ENCODE results near the gene MAOA. TPM values are rescaled to one million over a fixed set of nuclear protein-coding genes. Genes with fewer than 3 reads are reported as not detected.

Gene MAOA
- total RNA-seq, 1 donor from 2014 or later: 1.6 TPM

DNA sequence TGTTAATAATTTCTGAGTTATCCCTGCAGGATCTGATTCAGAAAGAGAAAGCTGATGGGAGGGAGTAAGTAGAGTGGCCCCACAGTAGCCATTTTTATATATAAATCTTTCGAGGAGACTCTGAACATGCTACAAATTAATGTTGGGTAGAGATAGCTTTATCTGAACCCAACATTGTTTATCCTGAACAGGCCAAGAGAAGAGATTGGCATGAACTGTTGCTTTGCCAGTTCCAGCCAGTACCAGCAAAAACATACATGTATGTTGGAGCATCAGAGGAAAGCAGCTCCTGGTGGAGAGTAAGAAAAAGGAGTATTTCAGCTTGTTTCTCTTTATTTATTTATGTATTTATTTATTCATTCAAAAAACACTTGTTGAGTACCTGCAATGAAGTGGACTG is 1.6 kb downstream of the MAOA start:
- peaks cover 2% of the 10 kb centered on the region for H3K27me3 Mint-ChIP-seq (ENCODE audit: unreplicated experiment)
- no peaks in the 10 kb centered on the region for H3K36me3 Mint-ChIP-seq (ENCODE audit: low read depth, unreplicated experiment)
- H3K27ac Mint-ChIP-seq (ENCODE audit: unreplicated experiment): no peak overlapping the region
- no peak overlapping the region for H3K4me3 Mint-ChIP-seq (ENCODE audit: unreplicated experiment)
- no peaks in the 10 kb centered on the region for H3K9me3 Mint-ChIP-seq (ENCODE audit: unreplicated experiment)
- no peak for DNase-seq (ENCODE audit: low spot score)
- no peaks in the 10 kb centered on the region for H3K4me1 Mint-ChIP-seq (ENCODE audit: unreplicated experiment)
- TF ChIP-seq CTCF (IDR thresholded peaks at IDR 0.05; ENCODE audit: unreplicated experiment): no peak

DNA sequence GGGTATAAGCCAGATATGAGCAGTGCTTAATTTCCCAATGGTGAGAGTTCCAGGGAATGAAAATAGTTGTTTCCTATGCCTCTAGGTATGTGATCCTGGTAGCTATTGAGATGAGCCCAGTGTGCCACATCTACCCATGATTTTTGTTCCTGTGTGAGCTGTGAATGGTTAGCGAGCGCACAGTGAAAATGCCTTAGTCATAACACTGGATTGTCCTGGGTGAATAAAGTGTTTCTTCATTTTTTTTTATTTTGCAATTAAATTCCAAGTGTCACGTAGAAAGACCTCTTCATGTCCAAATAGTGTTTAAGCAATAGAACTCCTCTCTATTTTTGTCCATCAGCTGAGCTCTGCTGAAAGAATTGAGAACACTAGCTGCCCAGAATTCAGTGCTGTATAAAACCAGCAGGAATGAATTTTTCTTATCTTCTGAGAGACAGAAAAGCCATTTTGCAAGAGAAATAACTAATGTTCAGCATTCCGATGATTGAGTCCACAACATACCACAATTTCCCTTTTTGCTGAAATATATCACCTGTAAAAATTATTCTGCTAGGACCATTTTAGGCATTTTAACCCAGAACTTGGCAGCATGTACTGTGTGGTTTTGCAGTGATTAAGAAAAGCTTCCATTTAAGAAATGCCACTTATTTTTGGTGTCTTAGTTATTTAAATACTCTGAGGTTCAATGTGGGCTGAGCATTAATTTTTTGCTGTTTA is 5.6 kb downstream of the MAOA start:
- no peaks in the 10 kb centered on the region for H3K36me3 Mint-ChIP-seq (ENCODE audit: low read depth, unreplicated experiment)
- H3K9me3 Mint-ChIP-seq (ENCODE audit: unreplicated experiment): no peaks in the 10 kb centered on the region
- TF ChIP-seq CTCF (IDR thresholded peaks at IDR 0.05; ENCODE audit: unreplicated experiment): no peak
- H3K27me3 Mint-ChIP-seq (ENCODE audit: unreplicated experiment): no peaks in the 10 kb centered on the region
- H3K4me3 Mint-ChIP-seq (ENCODE audit: unreplicated experiment): no peak overlapping the region
- no peaks in the 10 kb centered on the region for H3K4me1 Mint-ChIP-seq (ENCODE audit: unreplicated experiment)
- no peak for DNase-seq (ENCODE audit: low spot score)
- H3K27ac Mint-ChIP-seq (ENCODE audit: unreplicated experiment): no peak overlapping the region

GRCh38 chrX:43663173-43663572 is 7.1 kb downstream of the MAOA start:
- Mint-ChIP-seq H3K27ac (ENCODE audit: unreplicated experiment) (no peak overlapping the region), H3K9me3 (ENCODE audit: unreplicated experiment) (no peaks in the 10 kb centered on the region), H3K36me3 (ENCODE audit: low read depth, unreplicated experiment) (no peaks in the 10 kb centered on the region), H3K4me1 (ENCODE audit: unreplicated experiment) (no peaks in the 10 kb centered on the region), H3K4me3 (ENCODE audit: unreplicated experiment) (no peak overlapping the region), H3K27me3 (ENCODE audit: unreplicated experiment) (no peaks in the 10 kb centered on the region)
- DNase-seq (ENCODE audit: low spot score): no peak
- no peak for TF ChIP-seq CTCF (IDR thresholded peaks at IDR 0.05; ENCODE audit: unreplicated experiment)

GRCh38 chrX:43664258-43664657 is 8.2 kb downstream of the MAOA start:
- no peaks in the 10 kb centered on the region for H3K27me3 Mint-ChIP-seq (ENCODE audit: unreplicated experiment)
- no peaks in the 10 kb centered on the region for H3K9me3 Mint-ChIP-seq (ENCODE audit: unreplicated experiment)
- H3K4me1 Mint-ChIP-seq (ENCODE audit: unreplicated experiment): no peaks in the 10 kb centered on the region
- no peak for TF ChIP-seq CTCF (IDR thresholded peaks at IDR 0.05; ENCODE audit: unreplicated experiment)
- no peak overlapping the region for H3K27ac Mint-ChIP-seq (ENCODE audit: unreplicated experiment)
- no peaks in the 10 kb centered on the region for H3K36me3 Mint-ChIP-seq (ENCODE audit: low read depth, unreplicated experiment)
- no peak overlapping the region for H3K4me3 Mint-ChIP-seq (ENCODE audit: unreplicated experiment)
- DNase-seq (ENCODE audit: low spot score): no peak

DNA sequence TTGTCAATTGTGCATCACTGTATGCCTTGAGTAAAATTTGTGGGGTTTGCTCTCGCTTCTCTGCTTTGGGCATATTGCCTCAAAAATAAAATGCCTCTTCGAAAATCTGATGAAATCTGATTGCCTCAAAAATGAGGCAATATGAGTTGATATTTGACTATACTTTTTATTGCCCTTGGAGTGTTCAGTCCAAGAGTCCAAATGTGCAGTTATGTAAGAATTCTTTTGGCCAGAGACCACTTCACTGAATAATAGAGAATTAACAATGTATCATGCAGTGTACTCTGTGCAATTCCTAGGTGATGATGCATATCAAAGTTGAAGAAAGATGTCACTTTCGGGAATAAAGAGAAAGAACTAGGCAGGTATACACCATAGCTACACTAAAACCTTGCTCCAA is 8.6 kb downstream of the MAOA start:
- Mint-ChIP-seq H3K9me3 (ENCODE audit: unreplicated experiment) (no peaks in the 10 kb centered on the region), H3K27me3 (ENCODE audit: unreplicated experiment) (no peaks in the 10 kb centered on the region), H3K27ac (ENCODE audit: unreplicated experiment) (no peak overlapping the region), H3K36me3 (ENCODE audit: low read depth, unreplicated experiment) (no peaks in the 10 kb centered on the region), H3K4me1 (ENCODE audit: unreplicated experiment) (no peaks in the 10 kb centered on the region), H3K4me3 (ENCODE audit: unreplicated experiment) (no peak overlapping the region)
- no peak for TF ChIP-seq CTCF (IDR thresholded peaks at IDR 0.05; ENCODE audit: unreplicated experiment)
- no peak for DNase-seq (ENCODE audit: low spot score)
